Measurements from ENCODE around the gene SMLR1. TPM values are rescaled to one million over a fixed set of nuclear protein-coding genes. Genes with fewer than 3 reads are reported as not detected.

SMLR1 gene
- total and polyA plus RNA-seq, 2 experiments from 2014 or later, result not detected

GRCh38 chr6:130834482-130835251 is 7.5 kb downstream of the SMLR1 start:
- no peaks in the 10 kb centered on the region; the same call in 1 of the 2 replicates for H3K36me3 ChIP-seq (ENCODE audit: insufficient read depth)
- no peaks in the 10 kb centered on the region for H3K79me2 ChIP-seq (replicated peaks; ENCODE audit: insufficient read depth)
- no peaks in the 10 kb centered on the region for H3K27me3 ChIP-seq (ENCODE audit: insufficient read depth)
- Mint-ChIP-seq H3K36me3 (ENCODE audit: low read depth) (no peaks in the 10 kb centered on the region), H3K9me3 (no peaks in the 10 kb centered on the region), H3K4me3 (no peak overlapping the region), H3K4me1 (peaks cover 16% of the 10 kb centered on the region), H3K27me3 (ENCODE audit: insufficient read depth, low read depth, poor library complexity) (no peaks in the 10 kb centered on the region), H3K27ac (no peak overlapping the region)
- peaks cover 22% of the 10 kb centered on the region for H3K9me2 ChIP-seq (ENCODE audit: insufficient read depth)
- no peaks in the 10 kb centered on the region for H3F3A ChIP-seq (replicated peaks; ENCODE audit: low read depth)
- H3K4me1 ChIP-seq (ENCODE audit: insufficient read depth), result peaks cover 16% of the 10 kb centered on the region
- no peak overlapping the region for H3K27ac ChIP-seq (ENCODE audit: low read depth)
- TF ChIP-seq ZNF331 (CRISPR knock-in tag; IDR thresholded peaks at IDR 0.05; ENCODE audit: low read depth), result no peak
- TF ChIP-seq CREB1 (CRISPR knock-in tag; IDR thresholded peaks at IDR 0.05; ENCODE audit: low read depth), result no peak
- no peak for TF ChIP-seq EZH2 (IDR thresholded peaks at IDR 0.05; ENCODE audit: low read depth, unreplicated experiment)
- no peak for TF ChIP-seq CTCF (conservative IDR thresholded peaks at IDR 0.05; ENCODE audit: low read depth in 2 of 2)
- TF ChIP-seq ZNF462 (CRISPR knock-in tag; IDR thresholded peaks at IDR 0.05), result no peak
- no peak for TF ChIP-seq ETS1 (IDR thresholded peaks at IDR 0.05)
- no peak for TF ChIP-seq REST (IDR thresholded peaks at IDR 0.05; ENCODE audit: unreplicated experiment)
- no peak for TF ChIP-seq NANOG (IDR thresholded peaks at IDR 0.05; ENCODE audit: borderline replicate concordance)
- no peak for TF ChIP-seq JUNB (IDR thresholded peaks at IDR 0.05; ENCODE audit: unreplicated experiment)
- TF ChIP-seq POLR2AphosphoS5 (IDR thresholded peaks at IDR 0.05; ENCODE audit: low read depth), result no peak
- no peak for TF ChIP-seq STAT1 (IDR thresholded peaks at IDR 0.05; ENCODE audit: unreplicated experiment)
- no peak for TF ChIP-seq EZH2phosphoT487 (IDR thresholded peaks at IDR 0.05; ENCODE audit: unreplicated experiment)
- TF ChIP-seq ZNF114 (CRISPR knock-in tag; IDR thresholded peaks at IDR 0.05), result no peak
- no peak for ATAC-seq
- H3K4me3 ChIP-seq, result no peak overlapping the region
- H4K20me1 ChIP-seq (replicated peaks; ENCODE audit: insufficient read depth), result no peaks in the 10 kb centered on the region
- no peak for DNase-seq (ENCODE audit: low spot score)
- no peak overlapping the region for H2AFZ ChIP-seq
- H3K4me2 ChIP-seq, result no peak overlapping the region
